Body of pancreas (tissue), 4 donors: Measurements from ENCODE around the gene ARAP2. TPM values are rescaled to one million over a fixed set of nuclear protein-coding genes. Genes with fewer than 3 reads are reported as not detected.
"Not testable (repeated sequence)": the region's sequence is repeated elsewhere in the genome, so short reads cannot be mapped to it uniquely, and the experiment has no call there.

ENCODE experiments used
- ATAC-seq: fragments of 150-250 bp; one replicate; pipeline ENCODE4 v1.9.1; 2016
- DNase-seq, 4 donors: peaks; one replicate each; pipeline ENCODE4 v3.0.0-alpha.2; 2019
- H3K27ac ChIP-seq, 4 donors: fragments of 200-600 bp; sonication (generic); 1 replicate in 3 of 4; 2 replicates in 1 of 4; pipeline versions ENCODE4 v1.5.1 to v1.6.1; 2016 to 2019; ENCODE audit warnings: mild to moderate bottlenecking in 1 of 4, mixed read lengths in 1 of 4, moderate library complexity in 1 of 4
- H3K27me3 ChIP-seq, 2 donors: fragments of 200-600 bp; sonication (generic); one replicate each; pipeline ENCODE4 v1.6.0; 2016; ENCODE audit warnings: mild to moderate bottlenecking in 1 of 2
- H3K36me3 ChIP-seq, 2 donors: fragments of 200-600 bp; sonication (generic); replicated peaks in 1 of 2; 2 replicates each; pipeline ENCODE4 v1.5.1; 2016; ENCODE audit warnings: low read depth in 2 of 2; ENCODE audit not compliant: insufficient read depth in 1 of 2
- H3K4me1 ChIP-seq: fragments of 200-600 bp; sonication (generic); one replicate; pipeline ENCODE4 v1.6.0; 2016
- H3K4me3 ChIP-seq, 2 donors: fragments of 200-600 bp; sonication (generic); 1 replicate in 1 of 2; 2 replicates in 1 of 2; pipeline ENCODE4 v1.5.1; 2016 to 2019
- H3K9me3 ChIP-seq, 3 donors: fragments of 200-600 bp; sonication (generic); 1 replicate in 2 of 3; 2 replicates in 1 of 3; pipeline ENCODE4 v1.5.1; 2016
- CTCF ChIP-seq, 7 experiments: fragments of 450-650 bp in 4 of 7; fragments of 200-600 bp in 3 of 7; sonication (generic) in 3 of 7; IDR thresholded peaks; one replicate each; pipeline ENCODE4 v1.5.1; 2016 to 2019; ENCODE audit warnings: antibody characterized with exemption in 7 of 7
- POLR2A ChIP-seq, 3 donors: fragments of 450-650 bp; IDR thresholded peaks; one replicate each; pipeline ENCODE4 v1.6.1; 2016; ENCODE audit warnings: antibody characterized with exemption in 3 of 3, mild to moderate bottlenecking in 2 of 3
- WGBS, 2 donors: methylation state at CpG; one replicate each; pipeline ENCODE4 v1.1.5; 2017; 5-methylcytosine and 5-hydroxymethylcytosine counted together
- intact Hi-C: fragments of 100-400 bp; cut with DNase I; formaldehyde crosslinking; loops from one replicate; pipeline ENCODE4 v1.15.1; 2023
- total RNA-seq, 2 donors: library from RNA; depleted of rRNA; stranded (reverse); fragments of >200 nt; gene quantifications; one replicate each; pipeline ENCODE4 v1.1.0, GENCODE V29; 2016

The ARAP2 gene
- total RNA-seq, 2 donors from 2014 or later: 12.5 to 14.3 TPM

GRCh38 chr4:36183665-36184393 lies 60.5 kb downstream of the ARAP2 start:
- Histone ChIP-seq H3K4me1 (peaks cover 13% of the 10 kb centered on the region), H3K27me3 (no peaks in the 10 kb centered on the region), H3K9me3 (no peaks in the 10 kb centered on the region), H3K36me3 (peaks cover 0 to 5% of the 10 kb centered on the region in 2 donors), H3K27ac (no peak overlapping the region), H3K4me3 (no peak overlapping the region)
- intact Hi-C loops: no loop called here
- 73 to 74% methylated on average over 5 of the region's 5 CpGs for WGBS, 2 donors
- DNase-seq: no peak
- no peak for TF ChIP-seq POLR2A (IDR thresholded peaks at IDR 0.05)
- TF ChIP-seq CTCF (IDR thresholded peaks at IDR 0.05): no peak
- ATAC-seq: no peak

GRCh38 chr4:36183232-36183631 lies 61.1 kb downstream of the ARAP2 start:
- H3K9me3 ChIP-seq: no peaks in the 10 kb centered on the region
- peaks cover 13% of the 10 kb centered on the region for H3K4me1 ChIP-seq
- ATAC-seq: no peak
- intact Hi-C loops: no loop called here
- no peak overlapping the region for H3K4me3 ChIP-seq
- 31 to 42% methylated on average over 3 of the region's 3 CpGs for WGBS, 2 donors
- no peaks in the 10 kb centered on the region for H3K27me3 ChIP-seq
- TF ChIP-seq POLR2A (IDR thresholded peaks at IDR 0.05): no peak
- no peak for TF ChIP-seq CTCF (IDR thresholded peaks at IDR 0.05)
- H3K27ac ChIP-seq: no peak overlapping the region
- peaks cover 0 to 5% of the 10 kb centered on the region in 2 donors for H3K36me3 ChIP-seq
- DNase-seq: peak in 3 of 4 donors; percentile 24 to 46 (median 39)

- intact Hi-C loops, H3K36me3 ChIP-seq, H3K9me3 ChIP-seq, H3K4me3 ChIP-seq, H3K27ac ChIP-seq, H3K27me3 ChIP-seq, ATAC-seq, DNase-seq: not testable (repeated sequence)
- WGBS, 2 donors: 77 to 84% methylated on average over 9 of the region's 9 CpGs
- peaks cover 13% of the 10 kb centered on the region for H3K4me1 ChIP-seq
These were observed 62.0 kb downstream of the ARAP2 start for GRCh38 chr4:36182315-36182714.

GRCh38 chr4:36180206-36180605 lies 64.1 kb downstream of the ARAP2 start:
- no peak overlapping the region for H3K27ac ChIP-seq
- ATAC-seq (no peak), DNase-seq (no peak)
- no peak for TF ChIP-seq POLR2A (IDR thresholded peaks at IDR 0.05)
- TF ChIP-seq CTCF (IDR thresholded peaks at IDR 0.05): no peak
- H3K4me3 ChIP-seq: no peak overlapping the region
- intact Hi-C loops: no loop called here
- H3K36me3 ChIP-seq: no peaks in the 10 kb centered on the region
- H3K27me3 ChIP-seq: no peaks in the 10 kb centered on the region
- WGBS, 2 donors: 93 to 94% methylated on average over 6 of the region's 6 CpGs
- peaks cover 13% of the 10 kb centered on the region for H3K4me1 ChIP-seq
- H3K9me3 ChIP-seq: no peaks in the 10 kb centered on the region

- Histone ChIP-seq H3K4me1 (peaks cover 13% of the 10 kb centered on the region), H3K27ac (no peak overlapping the region), H3K4me3 (no peak overlapping the region), H3K9me3 (no peaks in the 10 kb centered on the region), H3K36me3 (no peaks in the 10 kb centered on the region), H3K27me3 (no peaks in the 10 kb centered on the region)
- ATAC-seq (no peak), DNase-seq (no peak)
- TF ChIP-seq POLR2A (IDR thresholded peaks at IDR 0.05): no peak
- no peak for TF ChIP-seq CTCF (IDR thresholded peaks at IDR 0.05)
- 54 to 62% methylated on average over 3 of the region's 3 CpGs for WGBS, 2 donors
- intact Hi-C loops: no loop called here
These were observed 65.8 kb downstream of the ARAP2 start for GRCh38 chr4:36178484-36178883.
